Epithelial cell of esophagus (primary cell): ENCODE measurements around the gene FAM83F.
"Not testable (repeated sequence)": the region's sequence is repeated elsewhere in the genome, so short reads cannot be mapped to it uniquely, and the experiment has no call there.

Experiments used
- DNase-seq: peaks from one replicate; pipeline ENCODE4 v3.0.0; 2010; ENCODE audit warnings: low read depth
- H3K4me3 ChIP-seq: 2 replicates; pipeline ENCODE4 v1.5.1; 2011; ENCODE audit warnings: mild to moderate bottlenecking, low read length, control low read depth
- TF ChIP-seq, protein P1 (sequence below): IDR thresholded peaks from 2 replicates; pipeline ENCODE4 v1.5.1; 2011; ENCODE audit warnings: low read depth, mild to moderate bottlenecking, low read length, control low read depth, inconsistent platforms; ENCODE audit not compliant: insufficient read depth; ENCODE audit errors: missing control alignments

The FAM83F gene

DNA sequence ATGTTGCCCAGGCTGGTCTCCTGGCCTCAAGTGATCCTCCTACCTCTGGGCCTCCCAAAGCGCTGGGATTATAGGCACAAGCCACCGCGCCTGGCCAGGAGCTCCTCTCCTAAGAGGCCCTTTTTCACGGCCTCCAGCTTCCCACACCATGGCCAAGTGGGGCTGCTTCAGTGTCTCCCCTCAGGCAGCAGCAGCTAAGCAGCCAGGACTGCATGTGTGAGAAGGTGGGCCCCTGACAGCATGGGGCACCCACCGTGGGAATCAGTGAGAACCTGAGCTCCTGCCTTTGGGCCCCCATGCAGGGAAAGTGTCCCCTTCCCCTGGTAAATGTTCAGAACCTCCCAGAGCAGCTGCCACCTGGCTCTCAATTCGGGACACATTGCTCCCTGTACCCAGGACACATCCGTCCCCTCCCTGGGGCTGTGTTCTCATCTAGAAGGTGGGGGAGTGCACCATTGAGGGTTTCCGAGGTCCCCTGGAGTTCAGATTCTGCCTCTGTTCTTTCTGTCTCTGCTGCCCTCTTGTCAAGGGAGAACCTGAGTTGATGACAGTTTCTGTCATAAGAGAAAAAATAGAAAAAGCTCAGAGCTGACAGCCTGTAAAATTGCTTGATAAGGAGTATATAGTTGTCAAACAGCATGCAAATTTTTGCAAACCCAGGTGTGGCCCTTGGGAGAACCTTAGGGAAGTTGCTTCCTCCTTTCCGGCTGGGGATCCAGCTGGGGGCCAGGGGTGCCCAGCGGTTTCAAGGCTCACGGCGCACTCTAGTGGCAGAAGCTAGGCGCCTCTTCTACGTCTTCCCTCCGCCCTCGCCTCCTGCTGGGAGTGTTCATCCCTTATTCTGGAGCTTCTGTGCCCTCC lies 29.7 kb downstream of the FAM83F start:
- peak; percentile 75 for DNase-seq
- TF ChIP-seq, protein P1, sequence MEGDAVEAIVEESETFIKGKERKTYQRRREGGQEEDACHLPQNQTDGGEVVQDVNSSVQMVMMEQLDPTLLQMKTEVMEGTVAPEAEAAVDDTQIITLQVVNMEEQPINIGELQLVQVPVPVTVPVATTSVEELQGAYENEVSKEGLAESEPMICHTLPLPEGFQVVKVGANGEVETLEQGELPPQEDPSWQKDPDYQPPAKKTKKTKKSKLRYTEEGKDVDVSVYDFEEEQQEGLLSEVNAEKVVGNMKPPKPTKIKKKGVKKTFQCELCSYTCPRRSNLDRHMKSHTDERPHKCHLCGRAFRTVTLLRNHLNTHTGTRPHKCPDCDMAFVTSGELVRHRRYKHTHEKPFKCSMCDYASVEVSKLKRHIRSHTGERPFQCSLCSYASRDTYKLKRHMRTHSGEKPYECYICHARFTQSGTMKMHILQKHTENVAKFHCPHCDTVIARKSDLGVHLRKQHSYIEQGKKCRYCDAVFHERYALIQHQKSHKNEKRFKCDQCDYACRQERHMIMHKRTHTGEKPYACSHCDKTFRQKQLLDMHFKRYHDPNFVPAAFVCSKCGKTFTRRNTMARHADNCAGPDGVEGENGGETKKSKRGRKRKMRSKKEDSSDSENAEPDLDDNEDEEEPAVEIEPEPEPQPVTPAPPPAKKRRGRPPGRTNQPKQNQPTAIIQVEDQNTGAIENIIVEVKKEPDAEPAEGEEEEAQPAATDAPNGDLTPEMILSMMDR, result peak; percentile 91
- no peak overlapping the region for H3K4me3 ChIP-seq

DNA sequence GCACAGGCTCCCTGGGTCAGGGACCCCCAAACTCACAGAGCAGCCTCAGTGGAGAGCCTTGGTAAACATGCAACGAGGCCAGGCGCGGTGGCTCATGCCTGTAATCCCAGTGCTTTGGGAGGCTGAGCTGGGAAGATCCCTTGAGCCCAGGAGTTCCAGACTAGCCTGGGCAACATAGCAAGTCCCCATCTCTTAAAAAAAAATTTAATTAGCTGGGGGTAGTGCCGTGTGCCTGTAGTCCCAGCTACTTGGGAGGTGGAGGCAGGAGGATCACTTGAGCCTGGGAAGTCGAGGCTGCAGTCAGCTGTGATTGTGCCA lies 30.3 kb downstream of the FAM83F start:
- not testable (repeated sequence) for H3K4me3 ChIP-seq, DNase-seq

DNA sequence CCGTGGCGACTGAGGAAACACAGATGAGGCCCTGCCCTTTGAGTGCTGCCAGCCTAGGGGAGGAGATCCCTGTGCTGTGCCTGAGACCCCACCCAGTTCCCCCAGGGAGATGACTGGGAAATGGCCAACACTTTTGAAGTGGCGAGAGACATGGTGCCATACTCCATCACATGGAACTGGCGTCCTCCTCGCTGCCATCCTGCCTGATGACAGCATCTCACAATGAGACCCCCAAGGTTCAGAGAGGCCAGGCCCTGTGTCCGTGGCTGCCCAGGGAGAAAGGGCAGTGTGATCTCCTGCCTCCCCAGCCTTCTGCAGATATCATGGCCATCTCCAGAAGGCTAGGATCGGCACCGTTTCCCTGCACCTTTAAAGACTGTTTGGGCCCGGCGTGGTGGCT lies 31.1 kb downstream of the FAM83F start:
- TF ChIP-seq, protein P1, result no peak
- H3K4me3 ChIP-seq, result no peak overlapping the region
- DNase-seq, result no peak

GRCh38 chr22:40026641-40027040 lies 31.9 kb downstream of the FAM83F start:
- no peak overlapping the region for H3K4me3 ChIP-seq
- DNase-seq, result no peak
- TF ChIP-seq, protein P1, result no peak

- TF ChIP-seq, protein P1, result no peak
- DNase-seq, result no peak
- no peak overlapping the region for H3K4me3 ChIP-seq
Observed at GRCh38 chr22:40027191-40028097, 32.7 kb downstream of the FAM83F start.

DNA sequence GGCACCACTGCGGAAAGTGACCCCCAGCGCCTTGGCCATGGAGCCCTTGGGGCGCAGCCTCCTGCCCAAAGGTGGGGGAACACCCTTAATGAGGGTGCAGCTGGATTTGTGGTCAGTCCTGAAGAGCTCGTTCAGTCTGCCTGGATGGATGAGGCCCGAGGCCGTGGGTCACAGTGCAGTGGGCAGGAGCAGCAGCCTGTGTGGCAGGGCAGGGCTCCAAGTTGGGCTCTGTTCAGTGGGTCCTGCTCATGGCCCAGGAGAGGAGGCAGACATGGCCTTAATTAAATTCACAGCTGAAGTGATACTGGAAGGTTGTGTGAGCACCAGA lies 33.3 kb downstream of the FAM83F start:
- TF ChIP-seq, protein P1, result no peak
- H3K4me3 ChIP-seq, result no peak overlapping the region
- DNase-seq, result no peak

GRCh38 chr22:40029189-40029890 lies 34.6 kb downstream of the FAM83F start:
- H3K4me3 ChIP-seq, result no peak overlapping the region
- TF ChIP-seq, protein P1, result no peak
- no peak for DNase-seq
